ENCODE results near the gene FAM13C. TPM values are rescaled to one million over a fixed set of nuclear protein-coding genes. Genes with fewer than 3 reads are reported as not detected.

Gene FAM13C
- total RNA-seq, 1 experiment from 2014 or later, result 0.07 TPM

GRCh38 chr10:59331661-59332060 lies 30.7 kb downstream of the FAM13C start:
- ChIA-PET CTCF (no interaction called here), POLR2A (ENCODE audit: unreplicated experiment) (no interaction called here)
- Histone ChIP-seq H2AFZ (ENCODE audit: low read length) (no peak overlapping the region), H3K9me2 (replicated peaks; ENCODE audit: low read length) (no peaks in the 10 kb centered on the region), H3F3A (ENCODE audit: low read length, unreplicated experiment) (no peaks in the 10 kb centered on the region), H3K4me2 (ENCODE audit: low read length) (no peak overlapping the region), H3K27me3 (ENCODE audit: low read length) (peaks cover 3% of the 10 kb centered on the region; the same call in 1 of the 2 replicates), H3K27ac (ENCODE audit: low read length) (no peak overlapping the region), H3K9ac (ENCODE audit: low read length) (no peak overlapping the region), H4K20me1 (ENCODE audit: low read length) (no peaks in the 10 kb centered on the region), H3K36me3 (ENCODE audit: low read depth, low read length) (no peaks in the 10 kb centered on the region), H3K9me3 (ENCODE audit: low read length) (no peaks in the 10 kb centered on the region), H3K4me3 (ENCODE audit: low read length) (no peak overlapping the region), H3K4me1 (ENCODE audit: insufficient read depth, low read length) (no peaks in the 10 kb centered on the region), H3K79me2 (ENCODE audit: low read length) (no peaks in the 10 kb centered on the region)
- DNase-seq (no peak), ATAC-seq (no peak)
- TF ChIP-seq CTCF (conservative IDR thresholded peaks at IDR 0.05; ENCODE audit: low read depth, low read length) (no peak), EZH2phosphoT487 (IDR thresholded peaks at IDR 0.05; ENCODE audit: borderline replicate concordance, low read length) (no peak), EZH2 (IDR thresholded peaks at IDR 0.05; ENCODE audit: low read length, unreplicated experiment) (no peak)
- no TSS peak for BruUV-seq (replicated peaks)
- intact Hi-C loops (cut with micrococcal nuclease), result no loop called here

GRCh38 chr10:59325116-59325515 lies 37.2 kb downstream of the FAM13C start:
- POLR2A ChIA-PET (ENCODE audit: unreplicated experiment), result no interaction called here
- no peak overlapping the region for H3K4me2 ChIP-seq (ENCODE audit: low read length)
- no peaks in the 10 kb centered on the region for H3K4me1 ChIP-seq (ENCODE audit: insufficient read depth, low read length)
- DNase-seq (no peak), ATAC-seq (no peak)
- no peak overlapping the region for H2AFZ ChIP-seq (ENCODE audit: low read length)
- H3K79me2 ChIP-seq (ENCODE audit: low read length), result no peaks in the 10 kb centered on the region
- H3K27ac ChIP-seq (ENCODE audit: low read length), result no peak overlapping the region
- CTCF ChIA-PET, result no interaction called here
- BruUV-seq (replicated peaks), result no TSS peak
- no peak overlapping the region for H3K9ac ChIP-seq (ENCODE audit: low read length)
- no peaks in the 10 kb centered on the region for H3K9me3 ChIP-seq (ENCODE audit: low read length)
- TF ChIP-seq EZH2 (IDR thresholded peaks at IDR 0.05; ENCODE audit: low read length, unreplicated experiment), result no peak
- TF ChIP-seq EZH2phosphoT487 (IDR thresholded peaks at IDR 0.05; ENCODE audit: borderline replicate concordance, low read length), result no peak
- no peak for TF ChIP-seq CTCF (conservative IDR thresholded peaks at IDR 0.05; ENCODE audit: low read depth, low read length)
- peaks cover 9% of the 10 kb centered on the region for H3K27me3 ChIP-seq (ENCODE audit: low read length)
- no peaks in the 10 kb centered on the region for H4K20me1 ChIP-seq (ENCODE audit: low read length)
- H3K4me3 ChIP-seq (ENCODE audit: low read length), result no peak overlapping the region
- H3K36me3 ChIP-seq (ENCODE audit: low read depth, low read length), result no peaks in the 10 kb centered on the region
- intact Hi-C loops (cut with micrococcal nuclease), result no loop called here
- no peaks in the 10 kb centered on the region for H3F3A ChIP-seq (ENCODE audit: low read length, unreplicated experiment)
- H3K9me2 ChIP-seq (replicated peaks; ENCODE audit: low read length), result no peaks in the 10 kb centered on the region

- no peak overlapping the region for H3K4me3 ChIP-seq (ENCODE audit: low read length)
- no peak for TF ChIP-seq EZH2phosphoT487 (IDR thresholded peaks at IDR 0.05; ENCODE audit: borderline replicate concordance, low read length)
- no peak for TF ChIP-seq CTCF (conservative IDR thresholded peaks at IDR 0.05; ENCODE audit: low read depth, low read length)
- no peak for TF ChIP-seq EZH2 (IDR thresholded peaks at IDR 0.05; ENCODE audit: low read length, unreplicated experiment)
- BruUV-seq (replicated peaks), result no TSS peak
- H3K27ac ChIP-seq (ENCODE audit: low read length), result no peak overlapping the region
- DNase-seq, result no peak
- no peaks in the 10 kb centered on the region for H3K36me3 ChIP-seq (ENCODE audit: low read depth, low read length)
- POLR2A ChIA-PET (ENCODE audit: unreplicated experiment), result no interaction called here
- CTCF ChIA-PET, result no interaction called here
- H3K4me1 ChIP-seq (ENCODE audit: insufficient read depth, low read length), result no peaks in the 10 kb centered on the region
- H3F3A ChIP-seq (ENCODE audit: low read length, unreplicated experiment), result no peaks in the 10 kb centered on the region
- no peak overlapping the region for H2AFZ ChIP-seq (ENCODE audit: low read length)
- no peaks in the 10 kb centered on the region for H3K9me3 ChIP-seq (ENCODE audit: low read length)
- intact Hi-C loops (cut with micrococcal nuclease), result no loop called here
- peaks cover 7% of the 10 kb centered on the region for H3K27me3 ChIP-seq (ENCODE audit: low read length)
- ATAC-seq, result no peak
- no peak overlapping the region for H3K9ac ChIP-seq (ENCODE audit: low read length)
- no peaks in the 10 kb centered on the region for H3K9me2 ChIP-seq (replicated peaks; ENCODE audit: low read length)
- no peak overlapping the region for H3K4me2 ChIP-seq (ENCODE audit: low read length)
- H4K20me1 ChIP-seq (ENCODE audit: low read length), result no peaks in the 10 kb centered on the region
- no peaks in the 10 kb centered on the region for H3K79me2 ChIP-seq (ENCODE audit: low read length)
Observed at GRCh38 chr10:59324597-59324996, 37.8 kb downstream of the FAM13C start.

All from PC-3 (cell line).